Measurements from ENCODE around the gene XRCC1. TPM values are rescaled to one million over a fixed set of nuclear protein-coding genes. Genes with fewer than 3 reads are reported as not detected.

The XRCC1 gene
- total and polyA plus RNA-seq, 10 of the 15 experiments (the other 5 are each of a cell fraction or from before 2014, with no cell fraction given) = 2.0 to 51.1 (median 33.7) TPM

DNA sequence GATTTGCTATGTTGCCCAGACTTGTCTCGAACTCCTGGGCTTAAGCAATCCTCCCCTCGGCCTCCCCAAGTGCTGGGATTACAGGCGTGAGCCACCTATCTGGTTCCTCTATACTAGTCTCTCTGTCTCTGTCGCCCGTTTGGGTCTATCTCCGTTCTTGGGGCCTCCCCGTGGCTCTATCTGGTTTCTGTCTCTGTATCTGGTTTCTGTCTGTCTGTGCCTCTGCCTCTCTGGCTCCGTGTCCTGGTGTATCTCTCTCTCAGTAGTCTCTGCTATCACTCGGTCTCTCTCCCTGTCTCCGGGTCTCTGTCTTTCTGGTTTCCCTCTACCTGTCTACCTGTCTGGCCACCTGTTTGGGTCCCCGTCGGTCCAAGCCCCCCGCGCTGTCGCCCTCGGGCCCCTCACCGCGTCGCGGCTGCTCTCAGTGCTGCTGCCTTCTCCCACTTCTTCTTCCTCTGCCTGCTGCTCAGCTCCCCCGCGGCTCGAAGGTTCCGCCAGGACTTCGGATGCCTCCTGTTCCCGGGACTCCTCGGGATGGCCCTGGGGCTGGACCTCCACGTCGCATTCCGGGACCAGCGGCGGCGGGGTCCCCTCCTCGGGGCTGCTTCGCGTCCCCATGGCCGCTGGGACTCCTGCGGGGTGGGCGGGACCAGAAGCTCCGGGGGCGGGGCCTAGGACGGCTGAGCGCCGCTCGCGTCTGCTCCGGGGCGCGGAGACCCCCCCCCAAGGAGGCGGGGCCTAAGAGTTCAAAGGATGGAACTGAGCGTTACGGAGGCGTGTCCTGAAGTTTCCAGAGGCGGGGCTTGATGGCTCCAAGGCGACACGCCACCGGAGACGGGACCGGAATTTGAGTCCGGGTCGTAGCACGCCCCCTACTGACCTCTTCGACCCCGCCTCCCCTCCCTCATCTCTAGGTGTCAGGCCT is 71.6 kb downstream of the XRCC1 start:
- no peaks in the 10 kb centered on the region for H3K9me3 ChIP-seq (replicated peaks; ENCODE audit: control insufficient read depth, insufficient read depth, low read length)
- DNase-seq (ENCODE audit: low read depth, low spot score) = peak; percentile 78
- under 1% methylated on average over 56 of the region's 64 CpGs for WGBS (ENCODE audit: insufficient coverage, insufficient replicate concordance, low lambda C conversion rate, missing lambda C conversion rate)
- POLR2A ChIA-PET = interaction anchor here (0.6 to 1.2 kb wide), 8 partner anchors 13 to 165 kb away, joined by 3 to 6 read pairs (median 4); partner anchors contain the start of genes IRGQ, ZNF575 and ZNF576
- FAIRE-seq = peak; percentile 98
- CTCF ChIA-PET = interaction anchor here (0.6 to 3.8 kb wide), 10 partner anchors 9 to 246 kb away, joined by 3 to 42 read pairs (median 6); no protein-coding TSS in a partner anchor
- H2AFZ ChIP-seq (ENCODE audit: control insufficient read depth, low read depth, low read length) = peak overlapping the region; percentile 91
- intact Hi-C loops (cut with micrococcal nuclease; ENCODE audit: unreplicated experiment) (loop anchor here (5.0 kb wide), 2 partner anchors 41 to 56 kb away; no protein-coding TSS in a partner anchor), in situ Hi-C loops (cut with MboI) (no loop called here)
- H3K4me2 ChIP-seq (ENCODE audit: control insufficient read depth, insufficient read depth) = peak overlapping the region; percentile 98
- RAD21 ChIA-PET (ENCODE audit: unreplicated experiment) = interaction anchor here (0.7 to 2.4 kb wide), 12 partner anchors 15 to 305 kb away, joined by 3 to 22 read pairs (median 3); partner anchors contain the start of genes IRGQ and ZNF576
- H3K36me3 ChIP-seq (ENCODE audit: control insufficient read depth in 2 of 2, insufficient read depth in 2 of 2, low read length in 1 of 2) = no peaks in the 10 kb centered on the region; a peak in 2 of 4 replicates
- H3K27me3 ChIP-seq (replicated peaks in 1 of 2; ENCODE audit: control insufficient read depth in 2 of 2, insufficient read depth in 2 of 2, low read length in 1 of 2) = no peaks in the 10 kb centered on the region
- H3K27ac ChIP-seq (ENCODE audit: control insufficient read depth, insufficient read depth) = peak overlapping the region; percentile 73
- peaks cover 4% of the 10 kb centered on the region for H3K4me1 ChIP-seq (ENCODE audit: control insufficient read depth, insufficient read depth, low read length)
- peak overlapping the region; percentile 71 for H3K9ac ChIP-seq (ENCODE audit: control insufficient read depth, insufficient read depth, low read length)
- TSS peak; percentile 63 for BruUV-seq (replicated peaks)
- H4K20me1 ChIP-seq (ENCODE audit: control insufficient read depth, insufficient read depth) = no peaks in the 10 kb centered on the region
- SMC1A ChIA-PET (ENCODE audit: uncharacterized antibody, unreplicated experiment) = interaction anchor here (0.9 to 2.2 kb wide), 5 partner anchors 14 to 91 kb away, joined by 3 to 12 read pairs (median 5); no protein-coding TSS in a partner anchor
- no peaks in the 10 kb centered on the region; the same call in 1 of the 2 replicates for H3K79me2 ChIP-seq (ENCODE audit: control insufficient read depth, insufficient read depth, low read length)
- ATAC-seq = peak; percentile 96
- H3K4me3 ChIP-seq = peak overlapping the region; percentile 67
- TF ChIP-seq SP1 (IDR thresholded peaks at IDR 0.05; ENCODE audit: low read depth, low read length) = peak; percentile 9
- no peak for TF ChIP-seq SMAD5 (IDR thresholded peaks at IDR 0.05; ENCODE audit: low read depth)
- no peak for TF ChIP-seq MTA3 (IDR thresholded peaks at IDR 0.05; ENCODE audit: borderline replicate concordance, low read length)
- TF ChIP-seq JUNB (IDR thresholded peaks at IDR 0.05) = no peak
- TF ChIP-seq, protein P1, sequence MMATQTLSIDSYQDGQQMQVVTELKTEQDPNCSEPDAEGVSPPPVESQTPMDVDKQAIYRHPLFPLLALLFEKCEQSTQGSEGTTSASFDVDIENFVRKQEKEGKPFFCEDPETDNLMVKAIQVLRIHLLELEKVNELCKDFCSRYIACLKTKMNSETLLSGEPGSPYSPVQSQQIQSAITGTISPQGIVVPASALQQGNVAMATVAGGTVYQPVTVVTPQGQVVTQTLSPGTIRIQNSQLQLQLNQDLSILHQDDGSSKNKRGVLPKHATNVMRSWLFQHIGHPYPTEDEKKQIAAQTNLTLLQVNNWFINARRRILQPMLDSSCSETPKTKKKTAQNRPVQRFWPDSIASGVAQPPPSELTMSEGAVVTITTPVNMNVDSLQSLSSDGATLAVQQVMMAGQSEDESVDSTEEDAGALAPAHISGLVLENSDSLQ (IDR thresholded peaks at IDR 0.05) = peak; percentile 67; the same call in 1 of the 2 replicates
- no peak; the same call in 1 of the 2 replicates for TF ChIP-seq SMC3 (IDR thresholded peaks at IDR 0.05; ENCODE audit: borderline replicate concordance, low read length)
- TF ChIP-seq, protein P2, sequence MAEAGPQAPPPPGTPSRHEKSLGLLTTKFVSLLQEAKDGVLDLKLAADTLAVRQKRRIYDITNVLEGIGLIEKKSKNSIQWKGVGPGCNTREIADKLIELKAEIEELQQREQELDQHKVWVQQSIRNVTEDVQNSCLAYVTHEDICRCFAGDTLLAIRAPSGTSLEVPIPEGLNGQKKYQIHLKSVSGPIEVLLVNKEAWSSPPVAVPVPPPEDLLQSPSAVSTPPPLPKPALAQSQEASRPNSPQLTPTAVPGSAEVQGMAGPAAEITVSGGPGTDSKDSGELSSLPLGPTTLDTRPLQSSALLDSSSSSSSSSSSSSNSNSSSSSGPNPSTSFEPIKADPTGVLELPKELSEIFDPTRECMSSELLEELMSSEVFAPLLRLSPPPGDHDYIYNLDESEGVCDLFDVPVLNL (IDR thresholded peaks at IDR 0.05; ENCODE audit: low read depth, low read length) = no peak
- TF ChIP-seq IKZF1 (conservative IDR thresholded peaks at IDR 0.05) = peak; percentile 49
- TF ChIP-seq, protein P3, sequence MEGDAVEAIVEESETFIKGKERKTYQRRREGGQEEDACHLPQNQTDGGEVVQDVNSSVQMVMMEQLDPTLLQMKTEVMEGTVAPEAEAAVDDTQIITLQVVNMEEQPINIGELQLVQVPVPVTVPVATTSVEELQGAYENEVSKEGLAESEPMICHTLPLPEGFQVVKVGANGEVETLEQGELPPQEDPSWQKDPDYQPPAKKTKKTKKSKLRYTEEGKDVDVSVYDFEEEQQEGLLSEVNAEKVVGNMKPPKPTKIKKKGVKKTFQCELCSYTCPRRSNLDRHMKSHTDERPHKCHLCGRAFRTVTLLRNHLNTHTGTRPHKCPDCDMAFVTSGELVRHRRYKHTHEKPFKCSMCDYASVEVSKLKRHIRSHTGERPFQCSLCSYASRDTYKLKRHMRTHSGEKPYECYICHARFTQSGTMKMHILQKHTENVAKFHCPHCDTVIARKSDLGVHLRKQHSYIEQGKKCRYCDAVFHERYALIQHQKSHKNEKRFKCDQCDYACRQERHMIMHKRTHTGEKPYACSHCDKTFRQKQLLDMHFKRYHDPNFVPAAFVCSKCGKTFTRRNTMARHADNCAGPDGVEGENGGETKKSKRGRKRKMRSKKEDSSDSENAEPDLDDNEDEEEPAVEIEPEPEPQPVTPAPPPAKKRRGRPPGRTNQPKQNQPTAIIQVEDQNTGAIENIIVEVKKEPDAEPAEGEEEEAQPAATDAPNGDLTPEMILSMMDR (IDR thresholded peaks at IDR 0.05 in 2 of 3, conservative IDR thresholded peaks at IDR 0.05 in 1 of 3; ENCODE audit: control insufficient read depth in 2 of 3, extremely low read depth in 1 of 3, insufficient read depth in 1 of 3, low read depth in 3 of 3, low read length in 3 of 3) = peak in 2 of 3 experiments; percentile 30 to 46; a peak in 4 of 6 replicates
- TF ChIP-seq CHD1 (IDR thresholded peaks at IDR 0.05; ENCODE audit: low read depth, low read length) = 0 out of 2 replicates have a peak, but pooled peaks have one; percentile 40
- TF ChIP-seq MXI1 (IDR thresholded peaks at IDR 0.05; ENCODE audit: low read depth, low read length) = peak; percentile 45; the same call in 1 of the 2 replicates
- TF ChIP-seq SRF (IDR thresholded peaks at IDR 0.05; ENCODE audit: low read depth in 2 of 2, low read length in 2 of 2) = no peak
- peak; percentile 22; the same call in 1 of the 2 replicates for TF ChIP-seq RUNX3 (IDR thresholded peaks at IDR 0.05; ENCODE audit: low read length)
- peak; percentile 21; the same call in 1 of the 2 replicates for TF ChIP-seq TAF1 (IDR thresholded peaks at IDR 0.05; ENCODE audit: borderline replicate concordance, low read depth, low read length)
- TF ChIP-seq PAX5 (IDR thresholded peaks at IDR 0.05; ENCODE audit: borderline replicate concordance, low read depth, low read length) = no peak
- TF ChIP-seq MEF2A (IDR thresholded peaks at IDR 0.05; ENCODE audit: insufficient read depth, low read depth, low read length) = no peak
- peak in 1 of 2 experiments; percentile 47; a peak in 1 of 3 replicates for TF ChIP-seq EGR1 (IDR thresholded peaks at IDR 0.05; ENCODE audit: borderline replicate concordance in 1 of 2, low read depth in 2 of 2, low read length in 2 of 2)
- TF ChIP-seq, protein P4, sequence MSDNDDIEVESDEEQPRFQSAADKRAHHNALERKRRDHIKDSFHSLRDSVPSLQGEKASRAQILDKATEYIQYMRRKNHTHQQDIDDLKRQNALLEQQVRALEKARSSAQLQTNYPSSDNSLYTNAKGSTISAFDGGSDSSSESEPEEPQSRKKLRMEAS (IDR thresholded peaks at IDR 0.05; ENCODE audit: low read depth, low read length) = 0 out of 2 replicates have a peak, but pooled peaks have one; percentile 44

All from GM12878 (cell line).